T47D (cell line): ENCODE data around the gene ACYP1.
A peak's percentile ranks its signal among the peaks of the same experiment; 100 is the strongest.

Source experiments
- DNase-seq, 2 experiments: peaks; one replicate each; pipeline versions ENCODE4 v3.0.0 to v3.0.0-alpha.2; 2011 to 2012; ENCODE audit warnings: low read depth in 1 of 2, low spot score in 1 of 2
- JUND ChIP-seq: IDR thresholded peaks from 2 replicates; pipeline ENCODE4 v1.6.1; 2012; ENCODE audit warnings: low read depth
- in situ Hi-C: cut with HindIII; loops from 2 replicates; pipeline ENCODE4 v1.10.0; 2016; ENCODE audit warnings: low sequenced_read_pairs, low pct_unique_long_range_greater_than_20kb

Gene ACYP1

DNA sequence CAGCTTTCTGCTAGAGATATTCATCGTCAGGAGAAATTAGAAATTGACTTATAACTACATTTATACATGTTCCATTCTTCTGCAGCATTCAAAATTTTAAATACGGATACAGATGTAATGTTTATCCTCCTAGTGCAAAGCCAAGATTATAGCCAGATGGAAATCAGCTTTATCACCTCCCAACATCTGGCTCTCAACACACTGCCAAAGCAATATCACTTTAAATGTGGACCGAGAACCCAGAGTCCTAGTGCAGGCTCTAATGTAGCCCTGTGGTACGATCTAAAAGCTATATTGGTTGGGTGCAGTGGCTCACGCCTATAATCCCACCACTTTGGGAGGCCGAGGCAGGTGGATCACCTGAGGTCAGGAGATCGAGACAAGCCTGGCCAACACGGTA lies 19.1 kb downstream of the ACYP1 start:
- no peak for TF ChIP-seq JUND
- in situ Hi-C loops = no loop called here
- DNase-seq = no peak

DNA sequence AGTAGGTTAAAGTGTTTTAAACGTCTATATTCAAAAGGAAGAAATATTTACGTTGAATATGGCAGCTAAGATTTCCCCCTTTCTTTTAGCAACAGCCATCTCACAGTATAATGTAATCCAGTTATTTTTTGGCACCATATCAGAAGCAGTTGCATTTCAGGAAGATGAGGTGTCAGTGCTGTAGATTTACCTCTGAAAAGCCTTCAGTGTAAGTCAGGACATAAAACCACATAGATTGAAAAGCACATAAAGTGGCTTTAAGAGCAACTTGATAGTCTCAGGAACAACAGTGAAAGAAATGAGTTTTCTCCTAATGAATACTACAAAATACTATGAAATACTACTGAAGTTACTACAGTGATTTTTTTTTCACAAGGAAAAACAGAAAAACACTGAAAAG lies 19.5 kb downstream of the ACYP1 start:
- no peak for TF ChIP-seq JUND
- no peak for DNase-seq
- in situ Hi-C loops = no loop called here

DNA sequence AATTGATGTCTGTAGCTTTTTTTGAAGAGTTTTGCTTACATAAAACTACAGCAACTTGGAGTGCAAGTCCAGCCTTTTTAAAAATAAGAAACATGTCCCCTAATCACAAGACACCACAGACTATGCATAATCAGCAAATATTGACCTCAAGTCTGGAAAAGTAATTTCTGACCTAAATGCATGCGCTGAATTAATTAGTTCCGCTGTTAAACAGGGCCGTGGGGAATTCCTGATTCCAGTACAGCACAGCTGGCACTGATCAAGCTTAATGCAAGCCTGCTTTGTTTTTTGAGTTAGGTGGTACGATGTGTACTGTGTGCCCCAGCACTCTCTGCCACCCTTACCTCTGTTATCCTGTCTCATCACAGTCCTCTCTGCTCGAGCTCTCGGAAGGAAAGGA lies 21.8 kb downstream of the ACYP1 start:
- in situ Hi-C loops = no loop called here
- TF ChIP-seq JUND = no peak
- DNase-seq = no peak

GRCh38 chr14:75041613-75042012 lies 22.2 kb downstream of the ACYP1 start:
- in situ Hi-C loops = no loop called here
- no peak for TF ChIP-seq JUND
- peak in 1 of 2 experiments; percentile 19 for DNase-seq

- DNase-seq = no peak
- in situ Hi-C loops = no loop called here
- no peak for TF ChIP-seq JUND
Observed at GRCh38 chr14:75040959-75041358, 22.9 kb downstream of the ACYP1 start.

GRCh38 chr14:75040507-75040906 lies 23.3 kb downstream of the ACYP1 start:
- no peak for DNase-seq
- TF ChIP-seq JUND = no peak
- in situ Hi-C loops = no loop called here

DNA sequence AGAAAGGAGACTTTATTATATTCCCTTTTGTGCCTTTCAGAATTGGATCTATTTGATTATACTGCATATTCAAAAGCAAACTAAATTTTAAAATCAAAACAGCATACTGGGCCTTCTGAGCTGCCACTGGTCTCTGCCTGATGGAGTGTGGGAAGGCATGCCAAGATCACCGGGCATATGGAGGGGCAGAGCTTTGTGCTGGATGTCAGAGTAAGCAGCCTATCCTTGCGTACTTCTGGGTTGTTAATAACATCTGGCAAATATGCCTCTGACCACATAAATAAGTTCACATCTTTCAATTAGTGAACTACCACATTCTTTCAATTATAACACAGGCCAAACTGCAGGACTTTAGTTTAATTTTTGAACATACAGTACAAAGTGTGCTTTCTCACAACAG lies 30.9 kb downstream of the ACYP1 start:
- no peak for TF ChIP-seq JUND
- in situ Hi-C loops = no loop called here
- DNase-seq = no peak

GRCh38 chr14:75030147-75030546 lies 33.7 kb downstream of the ACYP1 start:
- no peak for TF ChIP-seq JUND
- no peak for DNase-seq

GRCh38 chr14:75025876-75026275 lies 37.9 kb downstream of the ACYP1 start:
- no peak for DNase-seq
- in situ Hi-C loops = no loop called here
- no peak for TF ChIP-seq JUND

More at GRCh38 chr14:75030147-75030546, 33.7 kb downstream of the ACYP1 start:
- in situ Hi-C loops = no loop called here

- DNase-seq = no peak
- no peak for TF ChIP-seq JUND
- in situ Hi-C loops = no loop called here
Observed at GRCh38 chr14:75025082-75025481, 38.7 kb downstream of the ACYP1 start.

DNA sequence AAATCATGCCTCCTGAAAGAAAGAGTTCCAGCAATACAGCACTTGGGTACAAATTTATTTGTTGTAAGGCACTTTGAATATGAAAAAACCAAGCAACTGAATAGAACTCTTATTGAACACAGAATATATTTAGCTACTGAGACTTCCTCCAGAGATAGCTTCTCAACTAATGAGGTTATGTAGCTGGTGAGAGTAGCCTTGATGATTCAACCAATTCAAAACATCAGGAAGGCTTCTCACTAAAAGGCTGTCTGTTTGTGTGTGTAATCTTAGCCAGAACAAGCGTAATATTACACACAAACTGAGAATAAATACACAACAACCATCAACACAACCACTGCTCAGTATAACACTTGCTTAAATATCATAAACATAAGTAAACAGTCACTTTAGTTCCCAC lies 40.7 kb downstream of the ACYP1 start:
- no peak for TF ChIP-seq JUND
- no peak for DNase-seq
- in situ Hi-C loops = no loop called here

GRCh38 chr14:75022655-75023054 lies 41.2 kb downstream of the ACYP1 start:
- in situ Hi-C loops = no loop called here
- DNase-seq = peak in 1 of 2 experiments; percentile 47
- no peak for TF ChIP-seq JUND

DNA sequence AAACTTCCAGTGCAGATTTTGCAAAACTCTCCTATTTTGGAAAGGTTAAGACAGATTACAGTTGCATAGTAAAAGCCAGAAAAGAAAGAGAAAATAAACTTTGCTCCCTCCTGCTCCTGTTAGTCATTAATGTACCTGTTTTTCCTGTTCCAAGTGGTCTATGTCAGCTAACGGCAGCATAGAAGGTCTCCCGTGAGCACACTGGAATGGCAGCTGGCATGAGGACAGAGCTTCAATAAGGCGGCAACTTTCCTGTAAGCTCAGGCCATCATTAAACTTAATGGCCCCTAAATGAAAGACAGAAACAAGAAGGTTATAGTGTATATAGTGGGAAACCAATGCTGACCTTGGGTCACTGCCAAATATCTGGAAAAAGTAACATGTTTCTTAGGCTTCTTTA lies 45.1 kb downstream of the ACYP1 start:
- no peak for DNase-seq
- in situ Hi-C loops = no loop called here
- no peak for TF ChIP-seq JUND

- no peak for DNase-seq
- TF ChIP-seq JUND = no peak
- in situ Hi-C loops = no loop called here
Observed at GRCh38 chr14:75016815-75017214, 47.0 kb downstream of the ACYP1 start.

DNA sequence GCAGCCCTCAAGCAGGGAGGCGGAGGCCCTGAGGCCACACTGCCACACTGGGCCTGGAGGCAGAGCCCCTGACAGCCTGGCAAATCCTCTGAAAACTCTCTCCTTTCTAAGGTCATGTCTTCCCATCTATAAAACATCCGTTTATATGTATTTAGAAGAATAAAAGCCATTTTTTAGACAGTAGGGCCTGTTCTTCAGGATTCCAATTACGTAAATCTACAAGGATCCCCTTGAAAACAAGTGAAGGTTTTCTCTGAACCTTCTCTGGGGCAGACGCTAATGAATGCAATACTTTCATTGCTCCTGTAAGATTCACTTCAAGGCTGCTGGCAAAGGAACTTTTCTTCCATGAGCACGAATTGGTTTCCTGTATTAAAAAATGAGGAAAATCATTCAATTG lies 48.3 kb downstream of the ACYP1 start:
- in situ Hi-C loops = no loop called here
- TF ChIP-seq JUND = no peak
- no peak for DNase-seq
